Lower leg skin (tissue), 4 donors: ENCODE results near the gene ICA1. TPM values are rescaled to one million over a fixed set of nuclear protein-coding genes. Genes with fewer than 3 reads are reported as not detected.

Source experiments
- DNase-seq, 2 donors: peaks; one replicate each; pipeline ENCODE4 v3.0.0-alpha.2; 2019; ENCODE audit warnings: low spot score in 2 of 2
- H3K4me3 ChIP-seq: fragments of 200-600 bp; sonication (generic); 2 replicates; pipeline ENCODE4 v1.5.1; 2017; ENCODE audit warnings: mild to moderate bottlenecking, low read depth; ENCODE audit not compliant: poor library complexity, severe bottlenecking
- POLR2A ChIP-seq, 2 donors: fragments of 450-650 bp; IDR thresholded peaks; one replicate each; pipeline ENCODE4 v1.6.1; 2016 to 2017; ENCODE audit warnings: antibody characterized with exemption in 2 of 2, mild to moderate bottlenecking in 1 of 2, moderate library complexity in 1 of 2
- WGBS, 2 donors: methylation state at CpG; one replicate each; pipeline ENCODE4 v1.1.5; 2018; 5-methylcytosine and 5-hydroxymethylcytosine counted together
- intact Hi-C: fragments of 100-400 bp; cut with DNase I; formaldehyde crosslinking; loops from one replicate; pipeline ENCODE4 v1.15.0; 2023; ENCODE audit warnings: low total_unique reads
- total RNA-seq, 4 donors: library from RNA; depleted of rRNA; stranded (reverse); fragments of >200 nt; gene quantifications; one replicate each; pipeline ENCODE4 v1.1.0, GENCODE V29; 2016
- TF ChIP-seq, protein P1 (sequence below), 3 donors: fragments of 450-650 bp; IDR thresholded peaks; one replicate each; pipeline ENCODE4 v1.5.1; 2016; ENCODE audit warnings: antibody characterized with exemption in 3 of 3, mild to moderate bottlenecking in 3 of 3, moderate library complexity in 2 of 3

The ICA1 gene
- total RNA-seq, 4 donors from 2014 or later: 12.8 to 33.6 (median 18.4) TPM

DNA sequence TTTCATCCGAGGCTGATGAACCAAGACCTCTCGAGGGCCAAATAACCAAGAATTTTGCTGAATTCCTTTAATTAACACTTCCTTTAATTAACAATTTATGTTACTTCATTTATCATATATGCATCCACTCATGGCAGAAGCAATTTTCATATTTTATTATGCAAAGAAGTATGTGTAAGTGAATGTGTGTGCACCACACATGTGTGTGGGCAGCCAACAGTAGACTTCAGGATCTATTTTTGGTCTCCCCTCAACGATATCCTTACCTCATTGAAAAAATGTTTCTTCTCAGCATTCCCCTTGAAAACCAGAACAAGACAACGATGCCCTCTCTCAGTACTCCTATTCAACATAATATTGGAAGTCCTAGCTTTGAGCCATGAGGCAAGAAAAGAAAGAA is 96.8 kb downstream of the ICA1 start:
- intact Hi-C loops: no loop called here
- no peak for DNase-seq
- H3K4me3 ChIP-seq: no peak overlapping the region
- 46 to 70% methylated on average over 4 of the region's 4 CpGs for WGBS, 2 donors
- TF ChIP-seq, protein P1, sequence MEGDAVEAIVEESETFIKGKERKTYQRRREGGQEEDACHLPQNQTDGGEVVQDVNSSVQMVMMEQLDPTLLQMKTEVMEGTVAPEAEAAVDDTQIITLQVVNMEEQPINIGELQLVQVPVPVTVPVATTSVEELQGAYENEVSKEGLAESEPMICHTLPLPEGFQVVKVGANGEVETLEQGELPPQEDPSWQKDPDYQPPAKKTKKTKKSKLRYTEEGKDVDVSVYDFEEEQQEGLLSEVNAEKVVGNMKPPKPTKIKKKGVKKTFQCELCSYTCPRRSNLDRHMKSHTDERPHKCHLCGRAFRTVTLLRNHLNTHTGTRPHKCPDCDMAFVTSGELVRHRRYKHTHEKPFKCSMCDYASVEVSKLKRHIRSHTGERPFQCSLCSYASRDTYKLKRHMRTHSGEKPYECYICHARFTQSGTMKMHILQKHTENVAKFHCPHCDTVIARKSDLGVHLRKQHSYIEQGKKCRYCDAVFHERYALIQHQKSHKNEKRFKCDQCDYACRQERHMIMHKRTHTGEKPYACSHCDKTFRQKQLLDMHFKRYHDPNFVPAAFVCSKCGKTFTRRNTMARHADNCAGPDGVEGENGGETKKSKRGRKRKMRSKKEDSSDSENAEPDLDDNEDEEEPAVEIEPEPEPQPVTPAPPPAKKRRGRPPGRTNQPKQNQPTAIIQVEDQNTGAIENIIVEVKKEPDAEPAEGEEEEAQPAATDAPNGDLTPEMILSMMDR (IDR thresholded peaks at IDR 0.05): no peak
- no peak for TF ChIP-seq POLR2A (IDR thresholded peaks at IDR 0.05)

DNA sequence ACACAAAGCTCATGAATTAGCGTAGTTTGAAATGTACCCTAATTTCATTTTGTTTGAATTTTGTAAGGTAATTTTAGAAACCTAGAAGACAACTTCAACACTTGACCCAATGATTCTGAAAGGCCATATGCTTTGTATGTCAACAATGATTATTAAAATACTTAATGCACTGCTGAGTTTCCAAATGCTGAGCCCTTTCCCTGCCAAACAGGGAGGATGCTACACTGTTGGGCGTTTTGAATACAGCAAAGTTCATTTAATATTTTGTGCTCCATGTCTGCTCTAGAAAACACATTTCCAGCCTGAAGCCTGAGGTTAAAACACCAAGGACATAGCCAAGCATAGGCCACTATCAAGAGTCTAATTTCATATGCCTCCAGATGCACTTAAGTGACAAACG is 99.8 kb downstream of the ICA1 start:
- TF ChIP-seq POLR2A (IDR thresholded peaks at IDR 0.05): no peak
- TF ChIP-seq, protein P1 (IDR thresholded peaks at IDR 0.05): no peak
- H3K4me3 ChIP-seq: no peak overlapping the region
- intact Hi-C loops: no loop called here
- DNase-seq: no peak
- WGBS, 2 donors: 83 to 87% methylated on average over 3 of the region's 3 CpGs

DNA sequence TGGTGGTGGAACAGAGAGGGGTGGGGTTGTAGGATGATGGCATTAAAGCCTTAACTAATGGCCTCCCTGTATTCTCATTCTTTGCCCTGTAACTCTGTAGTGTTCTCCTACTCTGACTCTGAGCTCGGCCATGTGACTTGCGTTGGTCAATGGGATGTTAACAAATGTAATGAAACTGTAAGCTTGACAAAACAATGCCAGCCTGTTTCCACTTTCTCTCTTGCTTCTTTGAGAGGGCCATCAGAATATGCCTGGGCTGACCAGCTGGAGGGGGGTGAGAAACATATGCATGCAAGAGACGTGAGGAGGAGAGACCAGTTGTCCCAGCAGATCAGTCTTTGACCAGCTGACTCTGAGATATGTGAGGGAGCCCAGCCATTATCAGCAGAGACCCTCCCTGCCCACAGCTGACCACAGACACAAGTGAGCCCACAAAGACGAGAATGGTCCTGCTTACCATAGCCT is 100.6 kb downstream of the ICA1 start:
- TF ChIP-seq POLR2A (IDR thresholded peaks at IDR 0.05): no peak
- TF ChIP-seq, protein P1 (IDR thresholded peaks at IDR 0.05): no peak
- 88% methylated on average over 4 of the region's 4 CpGs for WGBS, 2 donors
- no peak for DNase-seq
- no peak overlapping the region for H3K4me3 ChIP-seq
- intact Hi-C loops: no loop called here

DNA sequence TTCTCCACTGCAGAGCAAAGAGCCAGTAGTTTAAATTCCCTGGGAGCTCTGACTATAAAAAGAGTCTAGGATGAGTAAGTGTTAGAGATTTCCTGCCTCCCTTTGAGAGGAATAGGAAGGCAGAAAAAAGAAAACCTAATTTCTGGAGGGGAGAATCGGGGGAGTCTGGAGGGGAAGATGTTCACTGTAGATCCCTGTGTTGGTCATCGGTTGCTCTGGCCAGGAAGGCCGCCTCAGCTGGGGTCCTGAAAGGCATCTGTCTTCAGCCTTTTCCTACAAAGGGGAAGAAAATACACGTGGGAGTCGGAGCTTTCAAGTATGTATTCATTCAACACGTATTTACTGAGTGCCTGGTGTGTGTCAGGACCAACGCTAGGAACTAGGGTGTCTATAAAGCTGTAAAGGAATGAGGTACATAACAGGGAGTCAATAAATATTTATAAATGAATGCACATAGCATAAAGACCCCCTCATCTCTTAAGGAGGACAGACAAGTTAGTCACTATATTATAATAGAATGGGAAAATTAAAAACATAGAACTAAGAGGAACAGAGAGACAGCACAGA is 101.1 kb downstream of the ICA1 start:
- intact Hi-C loops: no loop called here
- WGBS, 2 donors: 78 to 82% methylated on average over 7 of the region's 7 CpGs

DNA sequence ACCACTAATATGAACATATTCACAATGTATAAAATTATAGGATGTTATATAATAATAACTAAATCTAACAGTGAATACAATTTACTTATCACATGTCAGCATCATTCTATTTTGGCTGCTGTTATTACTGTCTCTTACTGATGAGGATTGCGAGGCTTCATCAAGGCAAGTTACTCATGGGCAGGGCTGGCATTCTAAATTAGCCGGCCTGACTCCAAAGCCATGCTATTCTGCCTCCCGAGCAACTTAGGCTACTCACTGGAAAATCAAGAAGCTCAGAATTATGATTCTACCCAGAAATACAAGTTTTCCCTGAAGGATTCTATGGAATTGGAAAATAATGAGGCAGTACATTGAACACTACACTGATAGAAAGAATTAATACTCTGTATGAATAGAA is 101.7 kb downstream of the ICA1 start:
- no peak overlapping the region for H3K4me3 ChIP-seq
- TF ChIP-seq POLR2A (IDR thresholded peaks at IDR 0.05): no peak
- TF ChIP-seq, protein P1 (IDR thresholded peaks at IDR 0.05): no peak
- no peak for DNase-seq
- 82 to 90% methylated on average over 3 of the region's 3 CpGs for WGBS, 2 donors
- intact Hi-C loops: no loop called here

More for the DNA sequence above, 101.1 kb downstream of the ICA1 start:
- no peak overlapping the region for H3K4me3 ChIP-seq
- TF ChIP-seq, protein P1 (IDR thresholded peaks at IDR 0.05): no peak
- TF ChIP-seq POLR2A (IDR thresholded peaks at IDR 0.05): no peak
- no peak for DNase-seq

- intact Hi-C loops: no loop called here
- DNase-seq: no peak
- 72 to 95% methylated on average over 2 of the region's 2 CpGs for WGBS, 2 donors
- no peak overlapping the region for H3K4me3 ChIP-seq
- no peak for TF ChIP-seq POLR2A (IDR thresholded peaks at IDR 0.05)
- TF ChIP-seq, protein P1 (IDR thresholded peaks at IDR 0.05): no peak
Observed at GRCh38 chr7:8159595-8159994, 102.4 kb downstream of the ICA1 start.
